ENCODE measurements around the gene SDK1.

SDK1 gene

GRCh38 chr7:3327655-3328054, 26.6 kb downstream of the SDK1 start:
- no peak overlapping the region for H3K4me3 ChIP-seq (ENCODE audit: low read length)
- no peak for TF ChIP-seq CTCF (IDR thresholded peaks at IDR 0.05; ENCODE audit: insufficient read depth, low read depth, low read length, missing control alignments)
- DNase-seq (ENCODE audit: low read depth), result no peak

- H3K4me3 ChIP-seq (ENCODE audit: low read length), result no peak overlapping the region
- no peak for TF ChIP-seq CTCF (IDR thresholded peaks at IDR 0.05; ENCODE audit: insufficient read depth, low read depth, low read length, missing control alignments)
- no peak for DNase-seq (ENCODE audit: low read depth)
These were observed 31.3 kb downstream of the SDK1 start for GRCh38 chr7:3332308-3332707.

- DNase-seq (ENCODE audit: low read depth), result no peak
- H3K4me3 ChIP-seq (ENCODE audit: low read length), result no peak overlapping the region
- TF ChIP-seq CTCF (IDR thresholded peaks at IDR 0.05; ENCODE audit: insufficient read depth, low read depth, low read length, missing control alignments), result no peak
These were observed 32.8 kb downstream of the SDK1 start for GRCh38 chr7:3333861-3334260.

GRCh38 chr7:3336042-3336665, 35.1 kb downstream of the SDK1 start:
- no peak overlapping the region for H3K4me3 ChIP-seq (ENCODE audit: low read length)

GRCh38 chr7:3338161-3338560, 37.1 kb downstream of the SDK1 start:
- no peak overlapping the region for H3K4me3 ChIP-seq (ENCODE audit: low read length)
- no peak for TF ChIP-seq CTCF (IDR thresholded peaks at IDR 0.05; ENCODE audit: insufficient read depth, low read depth, low read length, missing control alignments)
- DNase-seq (ENCODE audit: low read depth), result no peak

More at GRCh38 chr7:3336042-3336665, 35.1 kb downstream of the SDK1 start:
- no peak for DNase-seq (ENCODE audit: low read depth)
- no peak for TF ChIP-seq CTCF (IDR thresholded peaks at IDR 0.05; ENCODE audit: insufficient read depth, low read depth, low read length, missing control alignments)

GRCh38 chr7:3345699-3346481, 44.8 kb downstream of the SDK1 start:
- H3K4me3 ChIP-seq (ENCODE audit: low read length), result no peak overlapping the region
- no peak for TF ChIP-seq CTCF (IDR thresholded peaks at IDR 0.05; ENCODE audit: insufficient read depth, low read depth, low read length, missing control alignments)
- DNase-seq (ENCODE audit: low read depth), result no peak
